Activated CD8-positive, alpha-beta T cell treated with anti-CD3 and anti-CD28 coated beads for 36 hours (primary cell): Measurements from ENCODE around the gene JMJD1C. TPM values are rescaled to one million over a fixed set of nuclear protein-coding genes. Genes with fewer than 3 reads are reported as not detected.

Source experiments
- ATAC-seq: fragments of 200-7000 bp; cut with Tn5 transposase; one replicate; pipeline ENCODE4 v1.10.0; 2021; ENCODE audit warnings: mild to moderate bottlenecking, moderate library complexity
- CTCF ChIA-PET: fragments of 350-600 bp; sonication (Branson Sonifier 250); formaldehyde crosslinking; loops from one replicate; lab custom pipeline; 2021; ENCODE audit warnings: antibody characterized with exemption; lab: Charles Lee
- POLR2A ChIA-PET: fragments of 350-600 bp; sonication (Branson Sonifier 250); formaldehyde crosslinking; loops from one replicate; lab custom pipeline; 2021; ENCODE audit warnings: antibody characterized with exemption; lab: Charles Lee
- DNase-seq: peaks from one replicate; pipeline ENCODE4 v3.0.0-alpha.2; 2020
- H3K27ac Mint-ChIP-seq: one replicate; pipeline ENCODE4 v1.8.0; 2021; ENCODE audit warnings: mild to moderate bottlenecking, mixed read lengths
- H3K27me3 Mint-ChIP-seq: one replicate; pipeline ENCODE4 v1.8.0; 2021; ENCODE audit warnings: mixed read lengths
- H3K36me3 Mint-ChIP-seq: one replicate; pipeline ENCODE4 v1.8.0; 2021; ENCODE audit warnings: low read depth, mixed read lengths
- H3K4me1 Mint-ChIP-seq: one replicate; pipeline ENCODE4 v1.8.0; 2021; ENCODE audit warnings: low read depth, mixed read lengths
- H3K4me3 Mint-ChIP-seq: one replicate; pipeline ENCODE4 v1.8.0; 2021; ENCODE audit warnings: mild to moderate bottlenecking, moderate library complexity, mixed read lengths
- H3K9me3 Mint-ChIP-seq: one replicate; pipeline ENCODE4 v1.8.0; 2021; ENCODE audit warnings: mixed read lengths
- CTCF ChIP-seq: fragments of 200-600 bp; IDR thresholded peaks from one replicate; pipeline ENCODE4 v1.8.0; 2022; ENCODE audit warnings: antibody characterized with exemption, mild to moderate bottlenecking
- intact Hi-C: fragments of 100-400 bp; cut with micrococcal nuclease; formaldehyde crosslinking; loops from one replicate; pipeline ENCODE4 v1.10.0; 2022
- total RNA-seq, 2 experiments: library from RNA; stranded (reverse); gene quantifications; one replicate each; pipeline ENCODE4 v1.2.3, GENCODE V29; 2021

JMJD1C gene
- total RNA-seq, 2 experiments from 2014 or later = 45.2 to 48.1 TPM

- POLR2A ChIA-PET = interaction anchor here (0.5 to 1.3 kb wide), 3 partner anchors 16 to 520 kb away, joined by 3 to 5 read pairs (median 3); no protein-coding TSS in a partner anchor
- Mint-ChIP-seq H3K4me1 (peaks cover 65% of the 10 kb centered on the region), H3K27me3 (no peaks in the 10 kb centered on the region), H3K9me3 (peaks cover 3% of the 10 kb centered on the region), H3K27ac (peak overlapping the region; percentile 82), H3K4me3 (no peak overlapping the region), H3K36me3 (peaks cover 51% of the 10 kb centered on the region)
- intact Hi-C loops = loop anchor here (5.0 to 10.0 kb wide), 2 partner anchors 91 to 549 kb away; no protein-coding TSS in a partner anchor
- ATAC-seq = peak; percentile 96
- no peak for DNase-seq
- no peak for TF ChIP-seq CTCF
- CTCF ChIA-PET = interaction anchor here (0.8 to 12.4 kb wide), 5 partner anchors 16 to 546 kb away, joined by 3 to 171 read pairs (median 3); no protein-coding TSS in a partner anchor
These were observed 292.1 kb downstream of the JMJD1C start for GRCh38 chr10:63173468-63174232.

DNA sequence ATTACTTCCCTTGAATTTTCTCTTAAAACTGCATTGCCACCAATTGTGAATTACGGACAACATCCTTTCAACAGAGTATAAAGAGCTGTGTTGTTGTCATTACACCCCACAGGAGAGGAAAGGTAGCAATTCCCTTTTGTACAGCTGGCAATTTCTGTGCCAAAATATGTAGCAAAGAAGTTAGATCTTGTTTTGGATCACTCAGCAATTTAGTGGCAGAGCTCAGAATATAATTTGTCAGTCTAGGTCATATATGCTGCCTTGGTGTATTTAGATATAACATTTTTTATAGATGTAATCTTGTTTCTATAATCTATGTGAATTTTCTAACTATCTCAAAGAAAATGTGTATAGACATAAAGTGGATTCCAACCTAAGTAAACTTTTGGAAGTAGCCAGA lies 293.9 kb downstream of the JMJD1C start:
- Mint-ChIP-seq H3K36me3 (peaks cover 49% of the 10 kb centered on the region), H3K9me3 (peaks cover 3% of the 10 kb centered on the region), H3K4me3 (no peak overlapping the region), H3K27ac (peak overlapping the region; percentile 73), H3K27me3 (no peaks in the 10 kb centered on the region), H3K4me1 (peaks cover 66% of the 10 kb centered on the region)
- DNase-seq (no peak), ATAC-seq (no peak)
- no peak for TF ChIP-seq CTCF
- intact Hi-C loops = loop anchor here (5.0 to 10.0 kb wide), 2 partner anchors 93 to 550 kb away; no protein-coding TSS in a partner anchor
- ChIA-PET CTCF (interaction anchor here (1.6 to 12.4 kb wide), 3 partner anchors 14 to 549 kb away, joined by 4 to 171 read pairs (median 6); no protein-coding TSS in a partner anchor), POLR2A (no interaction called here)

- POLR2A ChIA-PET = no interaction called here
- H3K36me3 Mint-ChIP-seq = peaks cover 50% of the 10 kb centered on the region
- H3K27me3 Mint-ChIP-seq = no peaks in the 10 kb centered on the region
- DNase-seq (no peak), ATAC-seq (no peak)
- no peak for TF ChIP-seq CTCF
- H3K4me1 Mint-ChIP-seq = peaks cover 64% of the 10 kb centered on the region
- CTCF ChIA-PET = interaction anchor here (0.8 to 12.4 kb wide), 5 partner anchors 13 to 549 kb away, joined by 3 to 215 read pairs (median 6); no protein-coding TSS in a partner anchor
- intact Hi-C loops = loop anchor here (5.0 to 10.0 kb wide), 2 partner anchors 93 to 551 kb away; no protein-coding TSS in a partner anchor
- peaks cover 3% of the 10 kb centered on the region for H3K9me3 Mint-ChIP-seq
- H3K27ac Mint-ChIP-seq = peak overlapping the region; percentile 73
- no peak overlapping the region for H3K4me3 Mint-ChIP-seq
These were observed 294.4 kb downstream of the JMJD1C start for GRCh38 chr10:63171255-63171855.

- Mint-ChIP-seq H3K27ac (no peak overlapping the region), H3K4me3 (no peak overlapping the region), H3K27me3 (no peaks in the 10 kb centered on the region), H3K9me3 (peaks cover 3% of the 10 kb centered on the region), H3K4me1 (peaks cover 63% of the 10 kb centered on the region), H3K36me3 (peaks cover 48% of the 10 kb centered on the region)
- ChIA-PET POLR2A (no interaction called here), CTCF (interaction anchor here (1.4 to 12.4 kb wide), 4 partner anchors 11 to 549 kb away, joined by 8 to 215 read pairs (median 114); no protein-coding TSS in a partner anchor)
- TF ChIP-seq CTCF = no peak
- ATAC-seq = no peak
- intact Hi-C loops = loop anchor here (5.0 to 10.0 kb wide), 2 partner anchors 95 to 553 kb away; no protein-coding TSS in a partner anchor
- no peak for DNase-seq
These were observed 296.2 kb downstream of the JMJD1C start for GRCh38 chr10:63169624-63170023.
